NCI-H1694 treated with DMSO at 0.1 percent for 48 hours (cell line): ENCODE measurements around the gene FXYD7.
A peak's percentile ranks its signal among the peaks of the same experiment; 100 is the strongest.

ENCODE experiments used
- DNase-seq: peaks from one replicate; lab custom pipeline; 2025; lab: John Stamatoyannopoulos, UW

The FXYD7 gene

DNA sequence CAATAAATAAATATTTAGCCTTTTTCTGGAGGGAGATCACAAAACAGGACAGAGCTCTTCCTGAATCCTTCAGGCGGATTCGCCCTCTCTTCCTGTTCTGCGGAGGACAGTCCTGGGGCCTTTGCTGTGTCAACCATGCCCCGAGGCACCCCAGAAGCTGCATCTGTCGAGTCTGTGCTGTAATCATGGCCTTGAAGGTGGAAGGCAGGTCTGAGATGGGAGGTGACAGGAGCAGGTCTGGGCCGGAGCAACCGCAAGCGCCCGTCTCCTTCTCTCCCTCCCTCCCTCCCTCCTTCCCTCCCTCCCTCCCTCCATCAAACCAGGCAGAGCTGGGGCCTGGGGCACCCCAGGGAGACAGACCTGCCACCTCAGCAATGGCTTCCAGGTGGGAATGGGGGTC, 32.1 kb upstream of the FXYD7 start:
- DNase-seq: no peak

DNA sequence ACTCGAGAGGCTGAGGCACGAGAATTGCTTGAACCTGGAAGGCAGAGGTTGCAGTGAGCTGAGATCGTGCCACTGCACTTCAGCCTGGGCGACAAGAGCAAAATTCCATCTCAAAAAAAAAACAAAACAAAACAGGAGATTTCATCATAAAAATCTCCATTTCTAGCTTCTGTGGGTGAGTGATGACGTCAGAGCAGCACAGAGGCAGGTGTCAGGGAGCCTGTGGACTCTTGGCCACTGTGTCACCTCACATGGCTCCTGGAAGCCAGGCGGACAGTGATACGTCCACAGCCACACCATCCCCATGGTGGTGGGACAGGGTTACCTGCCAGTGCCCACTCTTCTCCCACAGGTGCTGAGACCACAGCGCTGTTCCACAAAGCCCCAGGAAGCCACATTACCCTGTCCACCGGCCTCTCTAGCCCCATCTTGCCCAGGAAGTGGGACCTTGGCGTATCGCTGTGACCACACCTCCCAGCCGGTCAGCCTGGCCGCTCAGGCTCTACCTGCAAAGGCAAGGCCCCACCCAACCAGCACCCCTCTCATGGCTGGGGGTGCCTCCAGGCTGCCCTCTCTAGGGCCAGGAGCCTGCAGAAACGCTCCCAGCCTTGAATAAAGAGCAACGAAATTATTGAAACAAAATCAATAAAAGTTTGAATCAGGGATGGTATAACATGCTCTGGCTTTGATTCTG, 29.9 kb upstream of the FXYD7 start:
- no peak for DNase-seq

DNA sequence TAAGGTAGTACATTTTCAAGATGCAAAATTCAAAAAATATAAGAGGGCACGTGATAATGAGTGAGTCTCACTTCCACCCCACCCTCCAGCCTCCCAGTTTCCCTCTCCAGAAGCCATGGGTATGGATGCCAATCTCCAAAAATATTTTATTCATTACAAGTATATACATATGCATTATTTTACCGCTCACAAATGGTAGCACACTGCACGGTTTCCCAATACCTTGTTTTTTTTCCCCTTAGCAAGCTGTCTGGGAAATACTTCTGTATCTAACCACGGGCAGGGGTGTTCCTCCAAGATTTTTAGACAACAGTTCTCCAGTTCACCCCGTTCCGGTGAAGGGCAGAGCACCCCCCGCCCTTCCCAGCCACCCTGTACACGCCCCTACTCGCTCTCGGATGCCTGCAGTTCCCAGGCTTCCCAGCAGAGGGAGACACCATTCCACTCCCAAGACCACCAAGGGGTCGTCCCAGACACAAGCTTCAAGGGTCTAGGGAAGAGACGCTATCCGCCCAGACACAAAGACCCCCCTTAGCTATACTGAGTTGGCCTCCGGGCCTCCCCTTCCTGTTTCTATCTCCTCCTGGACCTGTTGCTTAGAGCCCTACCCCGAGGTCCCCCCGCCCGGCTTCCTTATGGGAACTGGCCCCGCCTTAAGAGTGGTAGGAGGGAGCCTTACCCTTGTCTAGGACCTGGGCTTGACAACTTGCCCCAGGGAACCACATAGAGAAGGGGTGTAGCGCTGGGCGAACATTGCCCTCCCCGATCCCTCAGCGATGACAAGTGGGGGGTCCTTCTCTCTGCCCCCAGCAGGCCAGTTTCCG, 28.5 kb upstream of the FXYD7 start:
- peak; percentile 66 for DNase-seq

DNA sequence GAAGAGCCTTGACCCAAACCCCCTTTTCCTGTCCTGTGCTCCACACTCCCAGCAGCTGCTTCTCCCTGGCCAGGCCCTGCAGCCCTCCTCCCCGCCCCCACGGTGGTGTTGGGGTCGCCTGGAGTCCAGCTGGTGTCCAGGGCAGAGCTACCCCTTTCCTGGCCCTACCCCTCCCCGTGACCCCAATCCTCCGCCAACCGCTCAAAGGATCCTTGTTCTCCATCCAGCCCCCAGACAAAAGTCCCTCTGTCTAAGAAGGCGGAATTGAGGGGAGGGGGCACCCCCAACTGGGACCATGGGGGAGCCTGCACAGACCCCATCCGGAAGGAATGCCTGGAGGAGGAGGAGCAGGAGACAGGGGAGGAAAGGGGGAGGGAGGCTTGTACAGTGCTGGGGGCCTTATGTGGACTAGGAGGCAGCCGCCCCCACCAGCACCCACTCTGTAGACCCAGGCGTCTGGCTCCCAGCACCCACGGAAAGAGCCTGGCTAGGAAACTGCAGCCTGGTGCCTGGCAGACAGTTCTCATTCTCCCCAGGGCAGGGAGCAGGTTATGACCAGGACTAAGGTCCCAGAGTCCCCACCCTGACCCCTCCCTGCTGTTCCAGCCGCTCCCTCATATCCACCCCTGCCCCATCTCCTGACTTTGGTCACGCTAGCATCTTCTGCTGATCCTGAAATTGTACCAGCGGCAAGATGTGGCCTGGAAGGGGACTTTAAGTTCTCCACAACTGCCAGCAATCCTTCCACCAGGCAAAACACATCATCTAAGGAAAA, 27.7 kb upstream of the FXYD7 start, which contains the start of gene FXYD3:
FXYD3 (plus strand) TSS at position 647 of the 775 bp plus-strand sequence. CDS start 3,554 bp downstream, outside the sequence.
- no peak for DNase-seq

- DNase-seq: no peak
These were observed 26.8 kb upstream of the FXYD7 start for GRCh38 chr19:35116072-35116801.

- peak; percentile 74 for DNase-seq
These were observed 25.9 kb upstream of the FXYD7 start for GRCh38 chr19:35117116-35117515.

DNA sequence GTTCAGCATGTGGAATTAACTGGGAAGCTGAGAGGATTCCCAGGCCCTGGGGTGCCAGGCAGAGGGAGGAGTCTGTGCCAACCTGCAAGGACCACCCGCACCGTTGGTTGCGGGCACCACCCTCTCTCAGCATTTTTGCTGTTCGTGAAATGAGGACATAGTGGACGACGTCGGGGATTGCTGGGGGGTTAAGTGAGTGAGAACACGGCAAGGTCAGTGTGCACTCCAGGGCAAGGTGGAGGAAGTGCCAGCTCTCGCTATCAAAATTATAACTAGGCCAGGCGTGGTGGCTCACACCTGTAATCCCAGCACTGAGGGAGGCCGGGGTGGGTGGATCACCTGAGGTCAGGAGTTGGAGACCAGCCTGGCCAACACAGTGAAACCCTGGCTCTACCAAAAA, 25.3 kb upstream of the FXYD7 start:
- no peak for DNase-seq

- DNase-seq: no peak
These were observed 24.6 kb upstream of the FXYD7 start for GRCh38 chr19:35118268-35119020.

GRCh38 chr19:35119091-35119490, 24.0 kb upstream of the FXYD7 start:
- no peak for DNase-seq

GRCh38 chr19:35119578-35120155, 23.4 kb upstream of the FXYD7 start:
- DNase-seq: no peak

GRCh38 chr19:35120492-35120891, 22.6 kb upstream of the FXYD7 start:
- peak; percentile 36 for DNase-seq

GRCh38 chr19:35120898-35121297, 22.2 kb upstream of the FXYD7 start:
- DNase-seq: no peak

DNA sequence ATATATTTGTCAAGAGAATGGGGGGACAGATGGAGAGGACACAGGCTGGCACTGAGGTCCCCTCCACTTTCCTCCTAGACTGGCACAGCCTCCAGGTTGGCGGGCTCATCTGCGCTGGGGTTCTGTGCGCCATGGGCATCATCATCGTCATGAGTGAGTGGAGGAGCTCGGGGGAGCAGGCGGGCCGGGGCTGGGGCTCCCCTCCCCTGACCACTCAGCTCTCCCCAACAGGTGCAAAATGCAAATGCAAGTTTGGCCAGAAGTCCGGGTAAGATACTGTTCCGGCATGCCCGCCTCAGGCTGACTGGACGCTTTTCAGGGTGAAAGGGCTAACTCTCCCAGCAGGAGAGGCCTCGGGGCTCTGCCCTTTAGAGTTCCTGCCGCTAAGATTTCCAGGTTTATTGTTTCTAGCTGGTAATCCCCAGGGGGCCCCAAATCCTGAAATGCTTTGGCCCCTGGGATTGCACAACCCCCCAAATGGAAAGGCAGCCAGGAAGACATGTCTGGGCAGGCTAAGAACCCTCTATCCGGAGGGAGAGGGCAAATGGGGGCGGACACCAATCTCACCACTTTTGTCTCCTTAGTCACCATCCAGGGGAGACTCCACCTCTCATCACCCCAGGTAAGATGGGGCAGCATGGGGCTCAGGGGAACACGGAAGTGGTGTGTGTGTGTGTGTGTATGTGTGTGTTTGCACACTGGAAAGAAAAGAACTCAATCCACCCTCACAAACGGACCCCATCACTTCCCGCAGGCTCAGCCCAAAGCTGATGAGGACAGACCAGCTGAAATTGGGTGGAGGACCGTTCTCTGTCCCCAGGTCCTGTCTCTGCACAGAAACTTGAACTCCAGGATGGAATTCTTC, 20.1 kb upstream of the FXYD7 start:
- no peak for DNase-seq

DNA sequence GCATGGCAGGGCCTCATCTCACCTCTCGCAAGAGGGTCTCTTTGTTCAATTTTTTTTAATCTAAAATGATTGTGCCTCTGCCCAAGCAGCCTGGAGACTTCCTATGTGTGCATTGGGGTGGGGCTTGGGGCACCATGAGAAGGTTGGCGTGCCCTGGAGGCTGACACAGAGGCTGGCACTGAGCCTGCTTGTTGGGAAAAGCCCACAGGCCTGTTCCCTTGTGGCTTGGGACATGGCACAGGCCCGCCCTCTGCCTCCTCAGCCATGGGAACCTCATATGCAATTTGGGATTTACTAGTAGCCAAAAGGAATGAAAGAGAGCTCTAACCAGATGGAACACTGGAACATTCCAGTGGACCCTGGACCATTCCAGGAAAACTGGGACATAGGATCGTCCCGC, 19.5 kb upstream of the FXYD7 start:
- peak; percentile 39 for DNase-seq

DNA sequence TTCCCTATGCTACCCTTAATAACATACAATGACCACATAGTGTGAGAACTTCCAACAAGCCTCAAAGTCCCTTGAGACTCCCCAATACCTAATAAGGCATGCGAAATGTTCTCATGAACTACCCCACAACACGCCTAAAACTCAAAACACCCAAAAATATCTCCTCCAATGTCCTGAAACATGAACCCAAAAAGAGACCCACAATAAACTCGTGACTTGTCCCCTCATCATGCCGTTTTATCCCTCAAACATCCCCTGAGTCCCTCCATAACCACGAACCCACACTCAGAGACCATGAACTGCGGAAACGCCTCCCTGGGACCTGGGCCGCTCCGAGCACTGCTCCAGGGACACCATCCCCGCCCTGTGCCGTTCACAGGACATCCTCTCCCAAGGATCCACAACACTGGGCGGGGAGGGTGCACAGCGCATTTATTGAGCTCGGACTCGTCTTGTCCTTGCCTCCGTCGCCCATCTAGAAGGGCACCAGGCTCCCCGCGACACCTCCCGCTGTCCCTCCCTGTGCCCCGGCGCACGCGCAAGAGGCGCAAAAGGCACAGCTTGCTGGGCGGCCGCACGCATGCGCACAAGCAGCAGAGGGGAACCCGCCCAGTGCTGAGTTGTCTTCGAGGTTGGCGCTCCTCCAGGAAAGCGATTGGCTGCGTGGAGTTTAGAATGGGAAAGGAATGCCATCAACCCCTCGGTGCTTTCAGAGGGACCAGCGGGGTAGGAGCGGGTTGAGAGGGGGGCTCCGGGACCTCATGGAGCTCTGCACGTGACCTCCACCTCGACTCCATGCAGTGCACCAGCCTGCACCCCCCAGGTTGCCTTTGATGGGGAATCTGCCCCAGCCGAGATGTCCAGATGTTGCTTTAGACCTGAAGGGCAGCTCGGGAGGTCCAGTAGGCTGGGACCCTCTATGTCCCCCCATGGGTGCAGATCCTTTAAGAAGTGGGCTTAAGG, 18.7 kb upstream of the FXYD7 start:
- peak; percentile 90 for DNase-seq

GRCh38 chr19:35125270-35125717, 17.8 kb upstream of the FXYD7 start:
- DNase-seq: no peak

DNA sequence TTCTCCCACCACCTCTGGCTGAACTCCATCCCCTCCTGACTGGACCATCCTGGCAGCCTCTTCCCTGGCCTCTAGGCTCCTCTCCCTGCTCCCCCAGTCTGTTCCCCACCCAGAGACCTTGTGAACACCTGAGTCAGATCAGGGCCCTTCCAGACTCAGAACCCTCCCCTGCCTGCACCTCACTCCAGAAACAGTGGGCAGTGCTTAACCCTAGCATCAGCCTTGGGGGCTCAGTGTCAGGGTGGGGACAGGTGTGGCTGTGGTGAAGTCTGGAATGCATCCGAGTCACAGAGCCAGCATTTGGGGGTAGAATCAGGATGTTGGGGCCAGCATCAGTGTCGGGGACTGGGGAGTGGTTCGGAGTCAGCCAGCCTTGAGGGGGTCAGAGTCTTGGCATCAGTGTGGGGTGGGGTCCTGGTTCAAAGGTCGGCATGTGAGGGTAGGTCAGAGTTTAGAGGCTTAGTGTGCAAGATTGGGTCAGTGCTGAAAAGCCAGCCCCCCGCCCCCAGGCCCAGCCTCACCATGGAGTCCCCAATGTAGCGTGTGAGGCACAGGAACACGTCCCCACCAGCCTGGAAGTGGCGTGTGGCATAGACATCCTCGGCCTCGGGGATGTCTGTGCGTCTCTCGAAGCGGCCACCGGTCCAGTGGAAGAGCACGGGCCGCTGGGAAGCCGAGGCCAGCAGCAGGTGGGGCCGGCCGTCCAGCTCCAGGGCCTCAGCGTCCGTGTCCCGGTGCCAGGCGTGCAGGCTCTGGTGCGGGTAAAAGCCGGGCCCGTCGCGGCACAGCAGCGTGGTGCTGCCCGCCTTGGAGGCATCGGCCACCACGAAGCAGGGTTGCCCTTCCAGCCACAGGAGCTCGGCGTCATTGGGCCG, 17.1 kb upstream of the FXYD7 start:
- no peak for DNase-seq

DNA sequence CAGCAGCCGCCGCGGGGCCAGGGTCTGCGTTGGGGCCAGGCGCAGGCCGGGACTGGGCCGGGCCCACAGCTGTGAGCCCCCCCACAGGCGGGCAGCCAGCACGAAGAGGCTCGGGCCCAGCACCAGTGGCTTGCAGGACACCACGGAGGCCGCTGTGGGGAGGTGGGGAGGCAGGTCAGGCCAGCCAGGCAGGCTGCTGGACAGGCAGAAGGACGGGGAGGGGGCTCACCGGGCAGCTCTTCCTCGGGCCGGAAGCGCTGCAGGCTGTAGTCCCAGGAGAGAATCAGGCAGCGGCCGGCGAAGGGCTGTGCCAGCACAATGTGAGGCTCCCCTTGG, 16.5 kb upstream of the FXYD7 start:
- no peak for DNase-seq
